GM21447 (cell line): ENCODE measurements around the gene PPFIA2.

Source experiments
- ATAC-seq: cut with Tn5 transposase; IDR thresholded peaks from one replicate; pipeline ENCODE4 v1.9.1; 2021; ENCODE audit not compliant: unreplicated experiment

PPFIA2 gene

DNA sequence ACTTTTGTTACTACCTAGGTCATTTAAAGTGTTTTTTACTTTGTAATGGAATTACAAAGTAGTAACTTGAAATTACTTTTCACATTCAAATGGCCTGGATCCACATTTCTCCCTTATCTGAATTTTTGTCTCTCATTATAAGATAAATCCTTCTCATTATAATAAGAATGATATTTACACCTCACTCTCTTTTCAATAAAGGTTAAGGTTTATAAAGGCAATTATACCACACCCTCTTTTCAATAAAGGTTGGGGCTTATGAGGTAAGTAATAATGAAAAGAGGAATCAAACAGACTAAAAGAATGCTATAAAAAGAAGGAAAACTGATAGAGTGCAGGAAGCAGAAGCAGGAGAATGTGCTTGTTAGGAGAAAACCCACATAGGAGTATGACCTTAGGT is 470.5 kb downstream of the PPFIA2 start:
- ATAC-seq: no peak

DNA sequence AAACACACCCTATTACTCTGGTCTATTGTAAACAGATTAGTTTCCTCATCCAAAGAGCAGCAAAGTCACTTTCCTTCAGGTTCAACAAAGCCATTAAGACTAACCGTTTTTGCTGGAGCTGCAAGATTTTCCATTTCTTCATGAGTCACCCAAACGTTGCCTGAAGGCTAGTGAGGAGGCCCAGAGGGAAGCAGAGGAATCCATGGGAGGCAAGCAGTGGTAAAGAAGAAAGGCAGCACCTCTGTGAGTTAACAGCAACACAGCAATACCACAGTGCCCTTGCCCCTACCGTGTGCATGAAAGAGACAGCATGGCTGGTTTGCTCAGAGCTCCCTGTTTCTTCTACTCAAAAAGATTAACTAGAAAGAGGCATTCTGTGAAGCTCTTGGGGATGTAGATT is 475.0 kb downstream of the PPFIA2 start:
- ATAC-seq: no peak

DNA sequence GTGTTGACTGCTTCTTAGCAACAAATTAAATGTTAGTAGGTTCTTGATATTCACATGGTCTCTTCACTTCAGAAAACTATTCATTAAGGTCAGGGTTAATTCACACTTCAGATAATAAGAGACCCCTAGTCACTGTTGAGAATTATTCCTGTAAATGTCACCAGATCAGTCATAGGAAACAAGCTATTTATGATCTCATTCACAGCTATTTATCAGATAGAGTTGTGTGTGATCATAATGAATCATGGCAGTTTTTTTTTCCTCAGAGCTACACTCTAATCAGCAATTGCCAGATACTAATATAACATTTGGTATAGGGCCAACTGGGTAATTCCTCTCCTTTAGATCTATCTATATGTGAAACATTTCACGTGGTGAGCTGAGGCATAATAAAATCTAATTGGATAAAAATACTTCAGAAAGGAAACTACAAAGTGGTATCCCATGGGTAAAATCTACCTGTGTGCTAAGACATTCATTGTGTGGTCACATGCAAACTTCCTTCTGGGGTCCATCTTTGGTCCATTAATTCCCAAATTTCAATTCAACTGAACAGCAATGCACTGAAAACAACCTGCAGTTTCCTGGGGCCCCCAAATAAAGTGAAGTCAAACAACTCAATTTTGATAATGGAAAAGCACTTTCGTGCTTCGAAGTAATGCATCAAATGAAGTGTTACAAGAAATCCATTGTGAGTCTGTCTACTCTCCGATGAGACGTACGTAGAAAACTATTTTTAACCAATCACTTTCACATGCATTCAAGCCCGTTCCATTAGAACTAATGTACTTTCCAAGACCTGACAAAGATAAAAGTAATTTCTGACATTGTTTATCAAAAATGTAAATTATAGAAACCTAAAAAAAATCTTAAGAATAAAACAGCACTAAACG is 484.3 kb downstream of the PPFIA2 start:
- no peak for ATAC-seq

DNA sequence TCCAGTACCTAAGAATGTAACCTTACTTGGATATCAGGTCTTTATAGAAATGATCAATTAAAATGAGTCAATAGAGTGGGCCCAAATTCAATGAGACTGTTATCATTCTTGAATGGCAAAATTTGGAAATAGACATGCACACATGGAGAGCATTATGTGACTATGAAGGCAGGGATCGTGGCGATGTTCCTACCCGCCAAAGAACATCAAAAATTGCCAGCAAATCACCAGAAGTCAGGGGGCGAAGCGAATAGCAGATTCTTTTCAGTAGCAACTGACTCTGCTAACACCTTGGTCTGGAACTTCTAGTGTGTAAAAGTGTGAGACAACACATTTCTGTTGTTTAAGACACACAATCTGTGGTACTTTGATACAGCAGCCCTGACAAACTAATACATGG is 488.8 kb downstream of the PPFIA2 start:
- ATAC-seq: no peak

DNA sequence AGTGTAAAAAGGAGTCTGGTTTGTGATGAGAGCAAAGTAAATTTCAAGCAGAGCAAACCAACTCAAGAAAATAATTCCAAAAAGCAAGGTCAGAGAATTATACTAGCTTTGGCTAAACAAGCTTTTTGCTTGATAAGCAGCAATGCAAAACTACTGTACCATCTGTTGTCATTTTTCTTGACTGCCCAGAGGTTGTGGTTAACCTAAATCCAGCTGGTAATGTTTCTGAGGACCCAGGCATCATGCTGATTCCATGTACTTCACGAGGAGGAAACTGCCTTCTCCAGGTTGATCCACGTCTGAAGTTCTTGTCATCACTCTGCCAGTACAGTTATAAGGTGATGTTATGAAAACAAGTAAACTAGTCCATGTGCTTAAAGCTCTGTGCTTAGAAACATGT is 496.1 kb downstream of the PPFIA2 start:
- no peak for ATAC-seq

DNA sequence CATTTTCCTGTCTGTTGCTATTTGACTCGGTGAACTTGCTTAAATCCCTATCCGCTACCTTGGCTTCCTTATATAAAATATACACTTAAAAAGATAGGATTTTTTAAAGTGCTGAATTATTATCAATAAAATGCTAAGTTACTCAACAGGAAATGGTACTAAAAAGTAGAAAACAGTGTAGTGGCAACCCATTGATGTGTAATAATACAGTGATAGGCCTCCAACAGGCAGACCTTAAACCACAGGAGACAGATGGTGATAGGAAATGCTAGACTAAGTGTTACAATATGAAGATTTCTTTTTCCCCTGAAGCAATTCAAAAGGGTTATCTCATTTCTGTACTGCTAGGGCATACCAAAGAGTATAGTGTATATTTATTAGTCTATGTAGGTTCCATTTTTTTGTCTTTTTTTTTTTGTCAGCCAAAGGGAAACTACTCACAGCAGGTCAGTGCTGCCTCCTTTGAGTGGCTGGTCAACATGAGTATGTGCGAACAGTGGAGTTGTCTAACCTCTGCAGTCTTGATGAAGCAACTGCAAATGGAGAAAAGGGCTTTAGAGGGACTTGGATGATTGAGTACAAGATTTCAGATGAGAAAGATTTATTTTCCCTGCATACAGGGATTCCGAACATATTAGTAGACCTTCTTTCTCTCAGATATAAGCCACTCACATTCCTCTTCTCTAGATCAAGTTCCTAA is 497.5 kb downstream of the PPFIA2 start:
- no peak for ATAC-seq

DNA sequence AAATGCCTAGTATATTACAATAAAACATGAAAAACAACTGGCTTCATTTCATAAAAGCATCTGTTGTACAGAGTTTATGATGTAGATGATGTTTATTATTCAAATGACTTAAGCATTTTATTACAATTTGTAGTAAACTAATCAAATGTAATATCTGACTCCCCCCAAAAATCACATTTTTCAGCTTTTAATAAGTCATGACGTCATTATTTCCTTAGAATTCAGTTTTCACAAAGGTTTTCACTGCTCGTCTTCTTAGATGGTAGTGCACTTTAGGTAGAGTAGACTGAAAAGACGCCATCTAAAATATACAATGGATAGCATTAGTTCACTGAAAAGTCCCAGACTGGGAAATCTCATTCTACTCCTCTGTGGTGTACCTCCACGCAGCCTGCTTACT is 499.8 kb downstream of the PPFIA2 start:
- ATAC-seq: no peak

DNA sequence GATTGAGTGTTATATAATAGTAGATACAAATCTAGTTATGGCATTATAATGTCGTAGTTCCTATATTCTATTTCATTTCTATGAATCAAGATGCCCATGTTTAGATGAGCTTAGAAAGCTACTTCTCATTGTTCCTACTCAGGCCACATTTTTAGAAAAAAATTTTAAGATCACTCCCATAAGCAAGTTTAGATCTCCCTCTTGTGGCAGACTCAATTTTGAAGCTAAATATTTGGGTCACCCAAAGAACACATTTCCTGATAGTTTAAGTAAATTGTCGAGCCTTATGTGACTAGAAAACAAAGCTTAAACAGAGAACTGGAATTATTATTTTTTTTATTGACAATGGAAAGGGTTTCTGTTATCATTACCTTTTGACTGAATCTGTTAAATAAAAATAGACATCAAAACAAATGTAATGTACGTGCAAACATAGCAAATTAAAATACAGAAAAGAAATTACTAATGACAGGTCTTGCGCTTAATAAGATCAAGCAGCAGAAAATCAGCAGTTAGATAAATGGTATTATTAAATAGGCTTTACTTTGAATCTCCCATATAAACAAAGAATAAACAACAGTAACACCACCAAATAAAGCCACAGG is 501.1 kb downstream of the PPFIA2 start:
- no peak for ATAC-seq

DNA sequence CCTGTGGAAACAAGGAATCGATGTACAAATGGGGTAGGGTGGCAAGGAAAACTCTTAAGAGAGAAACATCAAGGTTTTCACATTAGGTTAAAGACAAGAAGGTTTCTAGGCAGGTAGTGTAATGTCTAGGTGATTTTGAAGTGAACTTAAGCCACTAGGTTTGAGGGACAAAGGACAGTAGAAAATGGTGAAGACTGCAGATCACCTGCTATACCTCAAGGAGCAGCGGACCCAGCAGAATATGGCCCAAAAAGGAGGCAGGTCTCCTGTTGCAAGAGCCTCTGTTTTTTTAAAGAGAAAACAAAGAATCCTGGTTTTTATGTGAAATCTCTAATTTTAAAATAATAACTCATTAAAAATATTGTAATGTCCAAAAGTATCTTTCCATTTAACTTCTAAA is 503.2 kb downstream of the PPFIA2 start:
- ATAC-seq: no peak

DNA sequence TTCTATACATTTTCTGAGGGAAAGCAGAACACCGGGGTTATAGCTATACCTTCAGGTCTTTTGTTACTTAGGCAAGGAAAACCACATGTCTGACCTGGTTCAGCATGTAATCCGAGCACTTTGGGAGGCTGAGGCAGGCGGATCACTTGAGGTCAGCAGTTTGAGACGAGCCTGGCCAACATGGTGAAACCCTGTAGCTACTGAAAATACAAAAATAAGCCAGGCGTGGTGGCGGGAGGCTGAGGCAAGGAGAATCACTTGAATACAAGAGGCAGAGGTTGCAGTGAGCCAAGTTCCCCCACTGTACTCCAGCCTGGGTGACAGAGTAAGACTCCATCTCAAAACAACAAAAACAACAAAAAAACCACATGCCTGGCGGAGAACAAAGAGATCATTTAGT is 503.7 kb downstream of the PPFIA2 start:
- ATAC-seq: no peak

DNA sequence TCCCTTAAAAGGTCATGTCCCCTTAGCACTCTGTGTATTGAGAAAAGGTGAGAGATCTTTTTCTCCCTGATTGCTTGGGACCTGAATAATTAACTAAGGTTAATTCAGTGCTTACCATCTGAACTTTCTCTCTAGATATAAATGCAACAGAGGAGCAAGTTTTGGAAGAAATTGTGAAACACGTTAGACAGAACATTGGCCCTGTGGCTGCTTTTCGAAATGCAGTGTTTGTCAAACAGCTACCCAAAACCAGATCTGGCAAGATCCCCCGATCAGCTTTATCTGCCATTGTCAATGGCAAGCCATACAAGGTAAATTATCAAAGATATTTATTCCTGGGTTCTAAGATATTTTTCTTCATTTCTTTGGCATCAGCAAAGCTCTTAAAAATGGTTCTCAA is 505.8 kb downstream of the PPFIA2 start:
- no peak for ATAC-seq

DNA sequence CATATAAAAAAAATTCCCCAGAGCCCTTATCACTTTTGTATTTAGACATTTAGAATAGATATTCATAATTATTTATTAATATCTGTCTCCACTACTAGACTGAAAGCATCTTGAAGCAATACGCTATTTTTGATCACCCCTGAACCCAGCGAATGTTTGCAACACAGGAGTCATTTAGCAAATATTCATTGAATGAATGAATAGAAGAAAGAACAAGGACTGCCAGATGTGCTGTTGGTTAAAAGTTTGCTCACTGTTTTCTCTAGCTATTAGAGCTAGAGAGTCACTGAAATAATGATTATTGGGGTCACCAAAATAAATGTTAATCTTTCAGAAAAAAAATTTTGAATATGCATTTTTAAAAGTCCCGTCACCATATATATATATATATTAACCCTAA is 506.9 kb downstream of the PPFIA2 start:
- ATAC-seq: no peak

DNA sequence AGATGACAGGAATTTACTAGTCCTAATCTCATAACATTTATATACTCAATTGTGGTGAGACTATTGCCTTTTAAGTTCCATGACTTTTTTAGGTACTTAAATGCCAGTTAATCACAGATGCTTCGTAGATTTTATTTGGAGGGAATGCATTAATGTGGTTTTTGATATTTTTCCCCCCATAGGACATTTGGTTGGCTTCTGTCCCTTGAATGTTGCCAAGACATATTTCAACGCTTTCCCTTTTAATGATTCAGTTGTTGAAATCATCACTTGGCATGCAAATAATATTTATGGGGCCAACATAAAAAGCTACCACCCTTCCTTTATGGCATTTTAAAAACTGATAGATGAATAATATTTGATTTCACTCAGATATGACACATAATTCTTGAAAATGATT is 509.2 kb downstream of the PPFIA2 start:
- ATAC-seq: no peak

DNA sequence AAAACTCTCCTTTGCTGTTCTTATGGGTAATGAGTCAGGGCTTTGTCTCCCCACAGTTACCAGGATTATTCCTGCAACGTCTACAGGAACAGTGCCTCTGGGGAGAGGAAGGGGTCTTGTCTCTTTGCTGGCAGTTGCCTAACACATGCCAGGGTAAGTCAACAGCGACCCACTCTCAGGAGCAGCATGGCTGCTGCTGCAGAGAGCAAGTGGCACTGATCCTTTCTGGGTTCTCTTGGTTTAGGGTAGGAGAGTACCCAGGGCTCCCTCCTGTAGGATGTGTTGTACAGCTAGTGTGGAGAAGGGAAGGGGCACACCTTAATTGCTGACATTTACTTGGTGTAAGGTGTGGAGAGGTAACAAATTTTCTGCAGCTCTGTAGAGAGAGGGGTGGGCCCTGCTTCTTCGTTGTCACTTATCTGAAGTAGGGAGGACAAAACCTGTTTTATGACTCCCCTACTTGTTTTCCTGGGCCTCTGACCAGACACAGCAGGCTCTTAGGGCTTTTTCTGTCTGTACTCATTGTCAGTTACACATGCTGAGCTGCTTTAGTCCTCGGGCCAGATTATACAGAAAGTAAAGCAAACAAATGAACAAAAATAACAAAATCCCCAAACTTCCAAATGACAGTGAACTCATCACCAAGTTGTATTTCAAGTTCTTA is 513.1 kb downstream of the PPFIA2 start:
- ATAC-seq: no peak

DNA sequence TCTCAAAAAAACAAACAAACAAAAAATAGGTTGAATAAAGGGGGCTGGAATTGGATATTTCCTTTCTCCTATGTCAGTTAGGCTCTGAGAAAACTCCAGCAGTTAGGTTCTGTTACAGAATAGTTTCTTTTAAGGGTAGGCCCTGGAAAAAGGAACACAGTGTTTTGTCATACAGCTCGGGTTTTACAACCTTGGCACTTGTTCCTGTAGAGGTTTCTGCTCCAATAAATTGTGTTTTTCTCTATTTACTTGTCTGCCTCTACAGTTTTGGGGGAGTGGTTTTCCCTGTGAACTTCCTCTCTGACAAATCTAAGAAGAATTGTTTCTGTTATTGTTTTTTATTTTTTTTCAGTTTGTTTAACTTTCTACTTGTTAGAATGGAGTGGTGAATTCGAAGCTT is 513.7 kb downstream of the PPFIA2 start:
- no peak for ATAC-seq

DNA sequence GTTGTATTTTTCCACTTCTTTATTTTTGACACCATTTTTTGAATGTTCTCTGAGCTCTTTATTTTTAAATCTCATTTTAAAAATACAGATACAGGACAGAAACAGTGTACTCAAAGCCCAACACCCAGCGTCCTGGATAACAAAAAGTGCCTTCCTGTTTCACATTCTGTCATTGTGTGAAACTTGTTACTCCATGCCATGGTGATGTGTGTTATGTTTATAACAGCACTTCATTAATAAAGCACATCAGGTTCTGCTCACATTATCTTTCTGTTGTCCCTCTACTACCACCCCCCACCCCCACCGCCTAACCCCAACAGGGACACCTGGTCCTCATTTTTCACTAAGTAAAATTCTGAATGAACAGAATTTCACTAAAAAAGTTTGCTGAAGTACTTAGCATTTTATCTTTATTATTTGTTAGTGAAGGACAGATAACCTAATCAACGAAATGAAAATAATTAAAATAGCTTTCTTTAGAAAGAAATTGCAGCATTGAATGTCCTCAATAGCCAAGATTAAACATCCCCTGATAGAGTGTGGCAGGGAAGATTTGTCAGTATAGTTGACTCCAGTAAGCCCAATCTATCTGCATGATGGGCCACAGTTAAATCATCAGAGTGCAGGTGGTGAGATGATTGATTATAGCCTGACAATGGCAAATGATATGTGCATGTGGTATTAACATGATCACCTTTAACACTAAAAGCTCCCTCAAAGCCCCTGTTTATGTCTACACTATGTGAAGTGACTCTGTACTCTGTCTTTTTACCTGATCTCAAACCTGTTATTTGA is 527.4 kb downstream of the PPFIA2 start:
- ATAC-seq: no peak

DNA sequence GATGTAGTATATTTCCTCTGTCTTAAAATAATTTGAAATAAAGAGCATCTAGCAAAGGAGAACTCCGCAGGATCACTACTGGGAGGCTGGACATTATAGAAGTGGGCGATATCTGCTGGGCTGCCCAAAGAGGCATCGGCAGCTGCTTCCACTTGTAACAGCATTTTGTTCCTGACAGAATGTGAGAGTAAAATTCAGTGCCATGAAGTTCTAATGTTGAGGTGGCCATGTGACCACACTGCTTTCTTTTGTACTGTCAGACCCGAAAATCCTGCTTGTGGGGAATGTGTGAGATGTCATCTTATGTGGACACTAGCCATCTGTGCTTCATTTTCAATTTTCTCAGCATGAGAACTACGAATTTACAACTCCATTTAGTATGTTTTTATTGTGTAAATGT is 529.4 kb downstream of the PPFIA2 start:
- ATAC-seq: no peak

DNA sequence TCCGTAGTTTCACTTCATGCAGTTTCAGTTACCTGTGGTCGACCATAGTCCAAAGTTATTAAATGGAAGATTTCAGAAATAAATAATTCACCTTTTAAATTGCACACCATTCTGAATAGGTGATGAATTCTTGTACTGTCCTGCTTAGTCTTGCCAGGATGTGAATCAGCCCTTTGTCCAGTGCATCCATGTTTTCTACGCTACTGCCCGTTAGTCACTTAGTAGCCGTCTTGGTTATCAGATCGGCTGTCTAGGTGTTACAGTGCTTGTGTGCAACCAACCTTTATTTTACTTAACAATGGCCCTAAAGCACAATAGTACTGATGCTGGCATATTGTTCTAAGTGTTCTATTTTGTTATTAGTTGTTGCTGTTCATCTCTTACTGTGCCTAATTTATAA is 534.5 kb downstream of the PPFIA2 start:
- ATAC-seq: no peak

DNA sequence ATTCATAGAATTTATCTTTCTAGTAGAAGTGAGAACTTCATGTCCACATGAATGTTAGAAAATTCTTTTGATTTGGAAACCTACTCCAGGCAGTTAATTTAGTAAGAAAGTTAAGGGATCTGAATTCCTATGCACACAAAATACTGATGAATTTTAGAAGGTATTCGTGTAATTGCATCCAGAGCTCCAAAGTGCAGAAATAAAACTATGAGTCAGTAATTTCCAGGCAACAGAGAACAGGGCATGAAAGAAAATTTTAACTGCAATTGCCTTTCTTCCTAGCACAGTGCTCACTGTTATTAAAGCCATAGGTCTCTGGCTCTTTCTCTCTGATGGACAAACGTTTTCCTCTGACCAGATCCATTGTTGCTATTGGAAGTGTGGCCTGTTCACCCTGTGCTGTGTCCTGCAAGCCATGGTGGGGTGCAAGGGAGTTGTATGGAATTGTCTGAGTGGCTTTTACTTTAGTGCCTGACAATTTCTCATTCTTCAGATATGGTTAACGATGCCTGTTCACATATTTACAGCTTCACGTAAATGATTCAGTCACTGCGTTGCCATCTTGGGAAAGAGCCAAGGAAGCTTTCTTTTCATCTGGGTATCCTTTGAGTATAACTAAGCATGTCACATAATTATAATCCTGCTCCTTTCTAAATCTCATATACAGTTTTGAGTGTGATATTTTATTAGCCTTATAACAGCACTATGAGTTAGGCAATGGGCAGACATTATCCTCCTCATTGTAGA is 536.1 kb downstream of the PPFIA2 start:
- ATAC-seq: no peak

DNA sequence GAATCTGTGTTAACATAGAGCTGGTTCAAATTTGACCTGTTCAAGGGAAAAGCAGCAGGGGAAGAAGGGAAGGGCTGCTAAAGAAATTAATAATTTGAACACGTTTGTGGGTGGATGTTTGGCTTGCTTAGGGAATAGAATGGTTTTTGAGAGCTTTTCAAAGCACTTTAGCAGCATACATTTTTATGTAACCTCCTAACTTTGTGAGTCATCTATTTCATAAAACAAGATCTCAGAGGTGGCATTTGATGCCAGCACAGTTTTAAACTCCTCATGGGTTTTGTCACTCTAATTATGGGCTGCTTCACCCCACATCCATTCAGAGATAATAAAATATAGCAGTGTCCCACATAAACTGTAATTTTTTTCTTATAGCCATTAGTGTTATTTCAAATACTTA is 537.5 kb downstream of the PPFIA2 start:
- no peak for ATAC-seq
